Mesendoderm (in vitro differentiated cells): ENCODE data around the gene ERH.

ENCODE experiments used
- DNase-seq: peaks from one replicate; pipeline ENCODE4 v3.0.0; 2013
- H2AK5ac ChIP-seq: 2 replicates; pipeline ENCODE4 v1.6.1; 2013; ENCODE audit warnings: low read length, inconsistent platforms
- H2BK120ac ChIP-seq: 2 replicates; pipeline ENCODE4 v1.6.1; 2013; ENCODE audit warnings: low read depth, mild to moderate bottlenecking, low read length, moderate library complexity, mixed read lengths
- H2BK15ac ChIP-seq: replicated peaks from 2 replicates; pipeline ENCODE4 v1.6.1; 2013; ENCODE audit warnings: low read depth, mild to moderate bottlenecking, moderate library complexity
- H2BK5ac ChIP-seq: 2 replicates; pipeline ENCODE4 v1.6.1; 2013; ENCODE audit warnings: low read length, inconsistent platforms
- H3K18ac ChIP-seq: 2 replicates; pipeline ENCODE4 v1.6.1; 2013; ENCODE audit warnings: mild to moderate bottlenecking, low read length, mixed read lengths
- H3K23ac ChIP-seq: one replicate; pipeline ENCODE4 v1.6.1; 2013; ENCODE audit warnings: low read length
- H3K27ac ChIP-seq: 2 replicates; pipeline ENCODE4 v1.5.1; 2013; ENCODE audit warnings: low read depth, mild to moderate bottlenecking, inconsistent platforms, low read length, moderate library complexity
- H3K27me3 ChIP-seq: 2 replicates; pipeline ENCODE4 v1.6.1; 2013; ENCODE audit warnings: low read length, control low read depth, mild to moderate bottlenecking, inconsistent platforms; ENCODE audit not compliant: insufficient read depth, poor library complexity
- H3K36me3 ChIP-seq: 2 replicates; pipeline ENCODE4 v1.6.1; 2013; ENCODE audit warnings: low read length, inconsistent platforms; ENCODE audit not compliant: control insufficient read depth, insufficient read depth
- H3K4ac ChIP-seq: one replicate; pipeline ENCODE4 v1.6.1; 2013; ENCODE audit warnings: low read depth, mild to moderate bottlenecking, low read length, moderate library complexity
- H3K4me1 ChIP-seq: 2 replicates; pipeline ENCODE4 v1.6.1; 2013; ENCODE audit warnings: low read depth, low read length, inconsistent platforms; ENCODE audit not compliant: control insufficient read depth
- H3K4me2 ChIP-seq: 2 replicates; pipeline ENCODE4 v1.6.1; 2013; ENCODE audit warnings: low read length
- H3K4me3 ChIP-seq: 2 replicates; pipeline ENCODE4 v1.5.1; 2013; ENCODE audit warnings: mild to moderate bottlenecking, low read length
- H3K56ac ChIP-seq: one replicate; pipeline ENCODE4 v1.6.1; 2013; ENCODE audit warnings: low read length
- H3K79me1 ChIP-seq: 2 replicates; pipeline ENCODE4 v1.6.1; 2013; ENCODE audit warnings: low read length, inconsistent platforms
- H3K79me2 ChIP-seq: 2 replicates; pipeline ENCODE4 v1.6.1; 2013; ENCODE audit warnings: mild to moderate bottlenecking, low read length; ENCODE audit not compliant: control insufficient read depth, insufficient read depth
- H3K9ac ChIP-seq: 2 replicates; pipeline ENCODE4 v1.6.1; 2013; ENCODE audit warnings: low read length, inconsistent platforms
- H4K5ac ChIP-seq: one replicate; pipeline ENCODE4 v1.6.1; 2013; ENCODE audit warnings: low read length
- H4K8ac ChIP-seq: one replicate; pipeline ENCODE4 v1.6.1; 2013; ENCODE audit warnings: low read depth, mild to moderate bottlenecking, control low read depth, low read length, moderate library complexity
- WGBS: extraction: QIAGEN DNeasy Blood & Tissue Kit; methylation state at CpG from one replicate; pipeline ENCODE4 v1.1.7; 2013; ENCODE audit warnings: low lambda C conversion rate, missing lambda C conversion rate; ENCODE audit not compliant: insufficient coverage; ENCODE audit errors: extremely low coverage; 5-methylcytosine and 5-hydroxymethylcytosine counted together

ERH gene

GRCh38 chr14:69375182-69375581 lies 22.9 kb downstream of the ERH start:
- H3K4ac ChIP-seq, result no peak overlapping the region
- H3K79me2 ChIP-seq, result no peaks in the 10 kb centered on the region
- H3K56ac ChIP-seq, result no peak overlapping the region
- H2BK15ac ChIP-seq, result no peak overlapping the region
- no peak overlapping the region for H3K23ac ChIP-seq
- no CpG with 5 or more reads among the region's 3 CpGs for WGBS
- H4K8ac ChIP-seq, result no peak overlapping the region
- H2BK120ac ChIP-seq, result no peak overlapping the region
- no peak overlapping the region for H4K5ac ChIP-seq
- H2BK5ac ChIP-seq, result no peak overlapping the region
- H3K79me1 ChIP-seq, result no peaks in the 10 kb centered on the region
- H3K27ac ChIP-seq, result no peak overlapping the region
- H3K4me3 ChIP-seq, result no peak overlapping the region
- no peaks in the 10 kb centered on the region for H3K27me3 ChIP-seq
- H3K9ac ChIP-seq, result no peak overlapping the region
- no peaks in the 10 kb centered on the region for H3K4me1 ChIP-seq
- no peak for DNase-seq
- no peaks in the 10 kb centered on the region for H3K36me3 ChIP-seq
- H3K18ac ChIP-seq, result no peak overlapping the region
- H2AK5ac ChIP-seq, result no peak overlapping the region
- H3K4me2 ChIP-seq, result no peak overlapping the region

GRCh38 chr14:69374235-69374634 lies 23.9 kb downstream of the ERH start:
- Histone ChIP-seq H3K79me1 (no peaks in the 10 kb centered on the region), H3K18ac (no peak overlapping the region), H2AK5ac (no peak overlapping the region), H3K27ac (no peak overlapping the region), H2BK120ac (no peak overlapping the region), H4K8ac (no peak overlapping the region), H2BK5ac (no peak overlapping the region), H2BK15ac (no peak overlapping the region), H3K9ac (no peak overlapping the region), H3K56ac (no peak overlapping the region), H3K27me3 (no peaks in the 10 kb centered on the region), H3K4ac (no peak overlapping the region), H3K23ac (no peak overlapping the region), H3K4me1 (no peaks in the 10 kb centered on the region), H3K4me3 (no peak overlapping the region), H4K5ac (no peak overlapping the region), H3K36me3 (no peaks in the 10 kb centered on the region), H3K4me2 (no peak overlapping the region), H3K79me2 (no peaks in the 10 kb centered on the region)
- no peak for DNase-seq

- Histone ChIP-seq H3K4ac (no peak overlapping the region), H3K27ac (no peak overlapping the region)
These were observed 25.0 kb downstream of the ERH start for GRCh38 chr14:69373104-69373503.

GRCh38 chr14:69372146-69372545 lies 26.0 kb downstream of the ERH start:
- H2BK15ac ChIP-seq, result no peak overlapping the region
- no CpG with 5 or more reads among the region's 3 CpGs for WGBS
- H3K9ac ChIP-seq, result no peak overlapping the region
- DNase-seq, result no peak
- H4K5ac ChIP-seq, result no peak overlapping the region
- H2BK5ac ChIP-seq, result no peak overlapping the region
- no peak overlapping the region for H2BK120ac ChIP-seq
- no peak overlapping the region for H3K23ac ChIP-seq
- H3K79me1 ChIP-seq, result no peaks in the 10 kb centered on the region
- H3K4me2 ChIP-seq, result no peak overlapping the region
- no peak overlapping the region for H3K18ac ChIP-seq
- H3K27me3 ChIP-seq, result no peaks in the 10 kb centered on the region
- no peak overlapping the region for H3K4ac ChIP-seq
- no peak overlapping the region for H4K8ac ChIP-seq
- no peaks in the 10 kb centered on the region for H3K36me3 ChIP-seq
- no peak overlapping the region for H2AK5ac ChIP-seq
- H3K27ac ChIP-seq, result no peak overlapping the region
- H3K56ac ChIP-seq, result no peak overlapping the region
- no peaks in the 10 kb centered on the region for H3K79me2 ChIP-seq
- no peak overlapping the region for H3K4me3 ChIP-seq
- no peaks in the 10 kb centered on the region for H3K4me1 ChIP-seq

More at GRCh38 chr14:69373104-69373503, 25.0 kb downstream of the ERH start:
- no peak overlapping the region for H4K5ac ChIP-seq
- no peak overlapping the region for H3K23ac ChIP-seq
- no peak overlapping the region for H2BK15ac ChIP-seq
- H3K4me1 ChIP-seq, result no peaks in the 10 kb centered on the region
- H3K36me3 ChIP-seq, result no peaks in the 10 kb centered on the region
- no peak overlapping the region for H2BK120ac ChIP-seq
- no peak overlapping the region for H3K9ac ChIP-seq
- H3K18ac ChIP-seq, result no peak overlapping the region
- DNase-seq, result no peak
- H4K8ac ChIP-seq, result no peak overlapping the region
- no peak overlapping the region for H3K4me3 ChIP-seq
- no peaks in the 10 kb centered on the region for H3K79me1 ChIP-seq
- no peak overlapping the region for H2AK5ac ChIP-seq
- H3K4me2 ChIP-seq, result no peak overlapping the region
- no CpG with 5 or more reads among the region's 1 CpG for WGBS
- no peak overlapping the region for H3K56ac ChIP-seq
- no peaks in the 10 kb centered on the region for H3K79me2 ChIP-seq
- no peak overlapping the region for H2BK5ac ChIP-seq
- H3K27me3 ChIP-seq, result no peaks in the 10 kb centered on the region

- Histone ChIP-seq H3K4ac (no peak overlapping the region), H2AK5ac (no peak overlapping the region), H3K23ac (no peak overlapping the region), H2BK15ac (no peak overlapping the region), H4K8ac (no peak overlapping the region), H3K4me2 (no peak overlapping the region), H2BK120ac (no peak overlapping the region), H4K5ac (no peak overlapping the region), H3K79me1 (no peaks in the 10 kb centered on the region), H3K4me1 (no peaks in the 10 kb centered on the region), H3K27me3 (no peaks in the 10 kb centered on the region), H3K18ac (no peak overlapping the region), H3K9ac (no peak overlapping the region), H3K4me3 (no peak overlapping the region), H3K36me3 (no peaks in the 10 kb centered on the region), H3K56ac (no peak overlapping the region), H3K27ac (no peak overlapping the region), H2BK5ac (no peak overlapping the region), H3K79me2 (no peaks in the 10 kb centered on the region)
- DNase-seq, result peak; percentile 23
- WGBS, result no CpG with 5 or more reads among the region's 5 CpGs
These were observed 28.0 kb downstream of the ERH start for GRCh38 chr14:69370061-69370460.

- Histone ChIP-seq H3K36me3 (no peaks in the 10 kb centered on the region), H2BK5ac (no peak overlapping the region), H3K23ac (no peak overlapping the region), H3K79me1 (no peaks in the 10 kb centered on the region), H2BK15ac (no peak overlapping the region), H3K27ac (no peak overlapping the region), H4K5ac (no peak overlapping the region), H3K27me3 (no peaks in the 10 kb centered on the region), H3K4me1 (no peaks in the 10 kb centered on the region), H3K4me3 (no peak overlapping the region), H3K4me2 (no peak overlapping the region), H2AK5ac (no peak overlapping the region), H3K56ac (no peak overlapping the region), H3K18ac (no peak overlapping the region), H3K79me2 (no peaks in the 10 kb centered on the region), H3K9ac (no peak overlapping the region), H3K4ac (no peak overlapping the region), H2BK120ac (no peak overlapping the region), H4K8ac (no peak overlapping the region)
- no peak for DNase-seq
- no CpG with 5 or more reads among the region's 1 CpG for WGBS
These were observed 29.7 kb downstream of the ERH start for GRCh38 chr14:69368381-69368780.
